Calu3 (cell line): Measurements from ENCODE around the gene SF1. TPM values are rescaled to one million over a fixed set of nuclear protein-coding genes. Genes with fewer than 3 reads are reported as not detected.

Experiments
- BruUV-seq: library from RNA; stranded (reverse); fragments of 400-500 nt; replicated peaks from 2 replicates; lab custom pipeline; 2021; lab: Mats Ljungman, UMichigan
- CTCF ChIA-PET: fragments of 300-600 bp; sonication (Branson Sonifier 250); formaldehyde crosslinking; loops from one replicate; lab custom pipeline; 2022; ENCODE audit warnings: antibody characterized with exemption; lab: Charles Lee
- DNase-seq: peaks from one replicate; pipeline ENCODE4 v3.0.0; 2022
- H3K27ac Mint-ChIP-seq: one replicate; pipeline ENCODE4 v1.8.0; 2022; ENCODE audit warnings: mixed read lengths; ENCODE audit not compliant: unreplicated experiment
- H3K27me3 Mint-ChIP-seq: one replicate; pipeline ENCODE4 v1.8.0; 2022; ENCODE audit warnings: mixed read lengths; ENCODE audit not compliant: unreplicated experiment
- H3K36me3 Mint-ChIP-seq: one replicate; pipeline ENCODE4 v1.8.0; 2022; ENCODE audit warnings: mild to moderate bottlenecking, moderate library complexity, mixed read lengths; ENCODE audit not compliant: insufficient read depth, unreplicated experiment
- H3K4me1 Mint-ChIP-seq: one replicate; pipeline ENCODE4 v1.8.0; 2022; ENCODE audit warnings: mild to moderate bottlenecking, low read depth, mixed read lengths; ENCODE audit not compliant: unreplicated experiment
- H3K4me3 Mint-ChIP-seq: one replicate; pipeline ENCODE4 v1.8.0; 2022; ENCODE audit warnings: mild to moderate bottlenecking, low read depth, moderate library complexity, mixed read lengths; ENCODE audit not compliant: unreplicated experiment
- H3K9me3 Mint-ChIP-seq: one replicate; pipeline ENCODE4 v1.8.0; 2022; ENCODE audit warnings: low read depth, mixed read lengths; ENCODE audit not compliant: unreplicated experiment
- CTCF ChIP-seq: fragments of 200-600 bp; IDR thresholded peaks from one replicate; pipeline ENCODE4 v1.8.0; 2022; ENCODE audit warnings: antibody characterized with exemption; ENCODE audit not compliant: unreplicated experiment
- intact Hi-C: fragments of 100-400 bp; cut with micrococcal nuclease; formaldehyde crosslinking; loops from one replicate; pipeline ENCODE4 v1.10.0; 2022; ENCODE audit not compliant: unreplicated experiment
- total RNA-seq: library from RNA; stranded (reverse); gene quantifications from 2 replicates; pipeline ENCODE4 v1.2.3, GENCODE V29; 2022

SF1 gene
- total RNA-seq, 1 experiment from 2014 or later = 312 TPM

- no TSS peak for BruUV-seq
- H3K4me3 Mint-ChIP-seq = no peak overlapping the region
- H3K27ac Mint-ChIP-seq = no peak overlapping the region
- no peaks in the 10 kb centered on the region for H3K27me3 Mint-ChIP-seq
- CTCF ChIA-PET = interaction anchor here (0.6 to 0.9 kb wide), 7 partner anchors 9 to 863 kb away, joined by 3 to 6 read pairs (median 3); partner anchors contain the start of genes BATF2, CDC42BPG and SF1
- H3K36me3 Mint-ChIP-seq = no peaks in the 10 kb centered on the region
- H3K9me3 Mint-ChIP-seq = no peaks in the 10 kb centered on the region
- intact Hi-C loops = loop anchor here (5.0 kb wide), 1 partner anchor 330 kb away; the partner anchor contains the start of gene ZNHIT2
- DNase-seq = peak; percentile 78
- no peaks in the 10 kb centered on the region for H3K4me1 Mint-ChIP-seq
- peak; percentile 74 for TF ChIP-seq CTCF
Measured at GRCh38 chr11:64787526-64788320, 9.4 kb upstream of the SF1 start.

DNA sequence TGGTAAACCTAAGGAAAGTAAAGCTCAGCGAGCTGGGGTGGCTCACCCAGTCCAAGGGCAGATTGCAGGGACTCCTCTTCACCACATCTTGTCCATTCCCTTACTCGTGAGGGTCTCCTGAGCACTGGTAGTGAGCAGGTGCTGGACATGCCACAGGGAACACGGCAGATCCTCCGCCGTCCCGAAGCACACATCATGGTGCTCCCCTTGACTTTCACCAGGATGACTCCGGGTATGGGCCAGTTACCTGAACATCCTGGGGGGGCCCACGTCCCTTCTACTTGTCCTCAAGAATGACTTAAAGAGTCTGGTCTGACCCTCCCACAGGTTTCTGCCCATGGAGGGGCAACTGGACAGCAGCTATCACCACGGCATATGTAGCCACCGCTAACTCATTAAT, 8.0 kb upstream of the SF1 start:
- H3K36me3 Mint-ChIP-seq = no peaks in the 10 kb centered on the region
- DNase-seq = no peak
- H3K27me3 Mint-ChIP-seq = no peaks in the 10 kb centered on the region
- H3K4me1 Mint-ChIP-seq = no peaks in the 10 kb centered on the region
- BruUV-seq = no TSS peak
- CTCF ChIA-PET = no interaction called here
- H3K9me3 Mint-ChIP-seq = no peaks in the 10 kb centered on the region
- intact Hi-C loops = loop anchor here (5.0 kb wide), 1 partner anchor 331 kb away; the partner anchor contains the start of gene ZNHIT2
- H3K27ac Mint-ChIP-seq = no peak overlapping the region
- no peak overlapping the region for H3K4me3 Mint-ChIP-seq
- TF ChIP-seq CTCF = no peak

DNA sequence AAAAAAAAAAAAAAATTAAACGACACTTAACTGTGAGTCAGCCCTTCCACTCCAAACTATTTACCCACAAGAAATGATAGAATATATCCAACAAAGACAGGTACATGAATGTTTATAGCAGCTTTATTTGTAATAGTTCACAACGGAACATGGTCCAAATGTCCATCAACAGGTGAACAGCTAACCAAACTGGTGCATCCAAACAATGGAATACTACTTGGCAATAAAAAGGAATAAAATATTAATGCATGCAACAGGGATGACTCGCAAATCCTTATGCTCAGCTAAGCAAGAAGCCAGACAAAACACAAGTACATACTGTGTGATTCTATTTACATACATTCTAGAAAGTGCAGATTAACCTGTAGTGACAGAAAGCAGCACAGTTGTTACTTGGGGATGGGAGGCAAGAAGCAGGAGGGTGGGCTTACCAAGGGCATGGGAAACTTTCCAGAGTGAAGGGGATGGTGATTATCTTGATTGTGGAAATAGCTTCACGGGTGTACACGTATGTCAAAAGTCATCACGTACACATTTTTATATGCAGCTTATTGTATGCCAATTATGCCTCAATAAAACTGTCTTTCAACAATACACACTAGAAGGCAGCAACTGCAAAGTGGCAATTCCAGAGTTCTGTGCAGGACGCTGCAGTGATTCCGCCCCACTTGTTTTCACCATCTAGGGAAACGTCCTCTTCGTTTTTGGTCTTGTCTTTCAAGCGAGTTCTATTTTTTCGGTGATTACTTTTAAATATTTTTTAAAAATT, 6.7 kb upstream of the SF1 start:
- BruUV-seq = no TSS peak
- H3K4me1 Mint-ChIP-seq = no peaks in the 10 kb centered on the region
- CTCF ChIA-PET = interaction anchor here (0.7 kb wide), 1 partner anchor 423 kb away, joined by 5 read pairs; no protein-coding TSS in a partner anchor
- intact Hi-C loops = loop anchor here (5.0 kb wide), 1 partner anchor 332 kb away; the partner anchor contains the start of gene ZNHIT2
- no peak overlapping the region for H3K4me3 Mint-ChIP-seq
- no peak for DNase-seq
- no peak for TF ChIP-seq CTCF
- H3K9me3 Mint-ChIP-seq = no peaks in the 10 kb centered on the region
- peaks cover 4% of the 10 kb centered on the region for H3K36me3 Mint-ChIP-seq
- no peaks in the 10 kb centered on the region for H3K27me3 Mint-ChIP-seq
- no peak overlapping the region for H3K27ac Mint-ChIP-seq

- Mint-ChIP-seq H3K4me3 (peak overlapping the region; percentile 90), H3K27ac (peak overlapping the region; percentile 96), H3K4me1 (peaks cover 33% of the 10 kb centered on the region), H3K36me3 (peaks cover 68% of the 10 kb centered on the region), H3K9me3 (no peaks in the 10 kb centered on the region), H3K27me3 (no peaks in the 10 kb centered on the region)
- BruUV-seq = no TSS peak
- intact Hi-C loops = no loop called here
- TF ChIP-seq CTCF = no peak
- no peak for DNase-seq
- CTCF ChIA-PET = interaction anchor here (0.9 to 1.1 kb wide), 6 partner anchors 10 to 332 kb away, joined by 3 to 7 read pairs (median 4); partner anchors contain the start of gene MEN1
Measured at GRCh38 chr11:64778223-64778472, 194 bp downstream of the SF1 start.
